DMS53 treated with DMSO at 0.1 percent for 48 hours (cell line): Measurements from ENCODE around the gene ANGPTL2.

Experiments used
- DNase-seq: peaks from one replicate; lab custom pipeline; 2025; ENCODE audit not compliant: unreplicated experiment; lab: John Stamatoyannopoulos, UW

Gene ANGPTL2

DNA sequence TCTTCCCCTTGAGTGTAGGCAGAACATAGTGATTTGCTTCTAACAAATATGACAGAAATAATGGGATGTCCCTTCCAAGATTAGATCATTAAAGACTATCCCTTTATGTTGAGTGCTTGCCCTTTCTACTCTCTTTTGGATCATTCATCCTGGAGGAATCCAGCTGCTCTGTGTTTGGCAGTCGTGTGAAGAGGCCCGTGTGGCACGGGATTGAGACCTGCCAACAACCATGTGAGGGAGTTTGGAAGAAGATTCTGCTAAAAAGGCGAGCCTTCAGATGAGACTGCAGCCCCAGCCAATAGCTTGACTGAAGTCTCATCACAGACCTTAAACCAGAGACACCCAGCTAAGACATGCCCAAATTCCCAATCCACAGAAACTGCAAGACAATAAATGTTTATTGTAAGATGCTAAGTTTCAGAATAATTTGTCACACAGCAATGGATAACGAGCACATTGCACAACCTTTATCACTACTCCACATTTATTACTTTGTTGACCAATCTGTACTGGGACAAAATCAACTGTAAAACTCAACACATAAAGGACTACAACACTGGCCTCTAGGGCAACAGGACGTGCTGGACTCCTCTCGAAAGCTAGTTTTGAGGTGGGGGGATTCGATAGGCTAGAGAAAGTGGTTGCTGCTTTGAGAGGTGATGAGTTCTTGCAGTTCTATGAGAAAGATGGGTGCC is 42.8 kb downstream of the ANGPTL2 start:
- DNase-seq: no peak

DNA sequence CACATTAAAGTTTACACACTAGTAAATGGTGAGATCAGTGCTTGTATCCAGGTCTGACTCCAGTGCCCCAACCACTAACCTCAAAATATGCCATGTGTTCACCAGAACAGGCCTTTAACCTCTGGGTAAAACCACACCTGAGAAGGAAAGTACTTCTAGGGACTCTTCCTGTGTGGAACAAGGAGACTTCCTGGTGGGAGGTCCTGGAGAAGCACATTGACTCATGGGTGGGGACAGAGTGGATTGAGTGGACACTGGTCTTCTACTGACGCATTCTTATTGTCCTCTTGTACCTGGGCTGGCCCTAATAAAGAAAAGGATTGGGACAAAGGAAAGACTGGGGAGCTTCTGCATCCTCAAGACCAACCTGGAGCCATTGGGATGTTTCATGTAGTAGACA is 43.4 kb downstream of the ANGPTL2 start:
- DNase-seq: no peak

DNA sequence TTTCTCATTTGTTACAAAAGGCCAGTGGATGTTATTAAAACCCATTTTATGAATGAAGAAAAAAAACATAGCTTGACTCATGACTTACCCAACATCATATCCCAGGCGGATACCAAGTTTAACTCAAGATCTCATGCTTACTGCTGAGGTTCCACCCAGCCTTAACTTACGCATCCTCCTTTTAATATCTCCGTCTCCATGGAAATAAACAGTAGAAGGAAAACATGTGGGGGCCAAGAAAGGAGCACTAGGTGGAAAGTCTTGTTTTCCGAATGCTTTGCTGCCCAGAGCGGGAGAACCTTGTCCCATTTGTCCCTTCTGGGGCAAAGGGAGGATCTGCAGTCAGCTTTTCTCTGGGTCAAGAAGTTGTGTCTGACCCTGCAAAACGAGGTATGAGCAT is 44.1 kb downstream of the ANGPTL2 start:
- DNase-seq: no peak

DNA sequence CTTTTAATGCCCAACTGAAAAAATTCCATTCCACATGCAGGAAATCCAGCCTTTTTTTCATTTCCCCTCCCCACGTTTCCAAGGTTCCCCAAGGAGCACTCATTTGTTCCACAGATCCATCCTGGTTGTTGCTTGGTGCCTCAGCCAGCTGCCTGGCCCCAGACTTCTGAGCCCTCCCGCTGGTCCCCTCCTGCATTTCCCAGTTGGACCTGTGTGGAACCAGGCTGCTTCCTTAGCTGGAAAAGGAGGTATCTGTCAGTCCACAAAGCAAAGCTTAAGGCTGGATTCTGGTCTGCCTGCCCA is 44.8 kb downstream of the ANGPTL2 start:
- no peak for DNase-seq

DNA sequence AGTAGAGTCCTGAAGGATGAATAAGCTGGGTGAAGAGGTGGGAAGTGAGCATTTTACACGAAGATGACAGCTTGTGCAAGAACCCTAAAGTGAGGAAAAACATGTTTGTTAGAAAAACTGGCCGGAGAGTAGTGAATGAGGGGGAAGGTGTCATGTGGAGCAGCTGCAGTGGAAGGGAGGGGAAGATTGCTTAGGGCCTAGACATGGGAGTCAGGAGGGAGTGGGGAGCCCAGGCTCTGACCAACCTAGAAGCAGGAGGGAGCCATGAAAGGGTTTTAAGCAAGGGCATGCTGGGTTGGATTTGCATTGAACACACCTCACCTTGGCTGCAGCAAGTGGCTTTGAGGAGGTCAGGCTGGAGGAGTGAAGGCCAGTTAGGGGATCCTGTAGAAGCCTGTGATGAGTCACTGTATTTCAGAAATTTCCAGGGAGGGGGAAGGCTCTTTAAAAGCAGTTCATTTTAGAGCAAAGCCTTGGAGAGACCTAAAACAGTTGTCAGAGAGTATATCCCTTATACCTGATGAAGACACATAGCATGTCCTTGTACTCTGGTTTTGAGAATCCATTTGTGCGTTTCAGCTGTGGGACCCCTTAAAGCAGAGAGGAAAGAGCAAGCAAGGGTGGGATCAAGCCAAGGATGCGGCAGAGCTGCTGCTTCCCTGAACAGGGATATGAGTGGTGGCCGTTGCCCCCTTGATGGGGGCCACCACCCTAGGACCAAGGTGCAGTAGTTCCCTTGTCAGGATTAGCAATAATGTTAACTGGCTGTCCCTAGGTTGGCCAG is 45.4 kb downstream of the ANGPTL2 start:
- DNase-seq: no peak

DNA sequence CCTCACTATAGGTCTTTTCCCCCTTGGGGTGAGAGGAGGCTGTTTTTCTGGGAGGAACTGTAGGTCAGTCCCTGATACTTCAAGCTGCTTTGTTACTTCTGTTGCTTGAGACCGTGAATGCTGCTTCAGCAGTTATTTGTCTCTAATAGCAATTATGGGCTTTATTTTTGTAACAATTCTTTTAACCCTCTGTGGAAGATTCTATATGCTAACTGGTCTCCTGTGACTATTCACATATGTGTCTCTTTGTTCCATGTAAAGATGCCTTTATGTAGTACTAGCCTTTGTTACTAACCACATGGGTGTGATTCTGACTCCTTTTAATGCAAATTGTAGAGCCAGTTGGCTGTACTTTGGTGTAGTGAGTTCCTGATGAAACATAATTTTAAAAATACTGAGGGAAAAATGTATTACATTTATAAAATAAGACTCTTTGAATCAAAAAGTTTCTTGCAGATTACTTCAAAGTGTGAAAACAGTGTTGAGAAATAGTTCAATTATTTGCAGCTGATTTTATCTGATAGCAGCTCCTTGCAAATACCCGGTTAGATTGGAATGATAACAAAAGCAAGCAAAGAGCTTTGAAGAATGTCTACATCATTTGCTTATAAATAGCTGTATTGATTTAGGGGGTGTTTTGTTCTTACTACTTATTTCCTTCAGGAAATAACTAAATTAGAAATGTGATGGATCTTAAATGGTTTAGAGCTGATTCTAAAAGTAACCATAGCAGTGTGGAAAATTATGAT is 46.6 kb downstream of the ANGPTL2 start:
- DNase-seq: no peak

DNA sequence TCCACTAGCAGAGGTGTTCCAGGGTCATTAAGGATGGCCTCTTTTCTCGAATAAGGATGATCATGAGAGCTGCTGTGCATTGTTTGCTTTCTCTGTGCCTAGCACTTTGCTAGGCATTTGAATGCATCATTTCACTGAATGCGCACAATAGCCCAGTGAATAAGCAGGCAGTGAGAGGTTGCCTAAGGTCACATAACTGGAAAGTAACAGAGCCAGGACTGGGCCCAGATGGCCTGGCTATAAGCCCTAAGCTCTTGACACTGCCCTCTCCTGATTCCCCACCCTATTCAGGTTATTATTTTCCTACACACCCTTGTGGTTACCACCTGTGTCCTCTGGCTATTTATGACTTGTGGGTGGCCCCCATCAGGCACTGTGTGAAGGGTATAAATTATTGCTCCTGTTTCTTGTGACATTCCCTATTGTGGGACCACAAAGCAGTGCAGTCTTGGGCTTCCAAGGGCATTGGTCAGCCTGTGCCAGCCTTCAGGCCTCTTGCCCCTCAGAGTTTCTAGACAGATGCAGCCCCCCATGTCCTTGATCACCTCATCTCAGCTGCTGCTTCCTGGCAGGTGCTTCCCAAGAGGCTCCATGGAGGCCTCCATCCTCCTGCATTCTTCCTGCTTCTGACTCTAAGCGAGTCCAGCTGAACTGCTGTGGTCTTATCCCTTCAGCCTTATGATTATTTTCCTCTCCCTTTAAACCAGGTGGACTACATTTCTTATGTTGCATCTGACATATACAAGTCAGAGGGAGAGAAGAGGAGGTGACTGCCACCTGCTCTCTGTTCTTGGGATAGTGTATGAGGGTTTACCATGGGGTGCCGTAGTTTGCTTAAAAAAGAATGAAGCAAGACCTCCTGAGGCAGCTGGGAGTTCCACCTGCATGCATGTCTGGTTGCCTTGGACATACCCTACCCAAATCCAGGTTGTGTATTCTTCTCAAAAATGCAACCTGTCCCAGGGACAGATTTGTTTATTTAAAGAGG is 47.6 kb downstream of the ANGPTL2 start:
- DNase-seq: no peak

DNA sequence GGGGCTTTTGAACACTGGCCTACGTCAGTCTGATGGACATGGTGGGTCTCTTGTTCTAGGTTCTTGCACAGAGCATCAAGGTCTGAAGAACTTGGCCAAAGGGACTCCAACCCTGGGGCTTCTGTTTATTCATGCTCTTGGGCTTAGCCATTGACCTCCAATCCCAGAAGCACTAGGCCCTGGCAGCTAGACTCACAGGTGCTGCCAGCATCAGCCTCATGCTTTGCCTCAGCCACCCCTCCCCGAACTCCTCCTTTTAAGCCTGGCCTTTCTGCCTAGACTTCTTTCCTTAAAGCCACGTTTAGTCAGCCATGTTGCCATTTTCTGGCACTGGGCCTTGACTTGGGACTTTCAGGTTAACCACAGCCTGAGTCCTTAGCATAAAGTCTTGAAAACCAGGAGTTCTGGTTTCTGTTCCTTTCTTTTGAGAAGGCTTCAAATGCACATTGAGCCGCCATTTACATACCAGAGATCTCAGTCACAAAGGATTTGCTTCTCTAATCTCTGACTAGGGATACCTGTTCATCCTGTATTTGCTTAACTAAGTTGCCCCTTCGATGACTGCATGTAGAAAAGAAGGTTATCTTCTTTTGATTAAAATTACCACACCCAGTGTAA is 54.7 kb downstream of the ANGPTL2 start:
- DNase-seq: no peak

DNA sequence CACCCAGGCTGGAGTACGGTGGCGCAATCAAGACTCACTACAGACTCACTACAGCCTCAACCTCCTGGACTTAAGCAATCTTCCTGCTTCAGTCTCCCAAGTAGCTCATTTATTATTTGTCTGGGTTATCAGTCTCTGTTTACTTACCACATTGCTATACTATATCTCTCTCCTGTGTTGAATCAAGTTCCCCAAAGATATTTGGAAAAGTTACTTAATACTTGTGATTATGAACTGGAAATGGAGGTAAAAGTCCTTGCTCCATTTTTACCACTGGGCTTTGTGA is 55.6 kb downstream of the ANGPTL2 start:
- DNase-seq: no peak

DNA sequence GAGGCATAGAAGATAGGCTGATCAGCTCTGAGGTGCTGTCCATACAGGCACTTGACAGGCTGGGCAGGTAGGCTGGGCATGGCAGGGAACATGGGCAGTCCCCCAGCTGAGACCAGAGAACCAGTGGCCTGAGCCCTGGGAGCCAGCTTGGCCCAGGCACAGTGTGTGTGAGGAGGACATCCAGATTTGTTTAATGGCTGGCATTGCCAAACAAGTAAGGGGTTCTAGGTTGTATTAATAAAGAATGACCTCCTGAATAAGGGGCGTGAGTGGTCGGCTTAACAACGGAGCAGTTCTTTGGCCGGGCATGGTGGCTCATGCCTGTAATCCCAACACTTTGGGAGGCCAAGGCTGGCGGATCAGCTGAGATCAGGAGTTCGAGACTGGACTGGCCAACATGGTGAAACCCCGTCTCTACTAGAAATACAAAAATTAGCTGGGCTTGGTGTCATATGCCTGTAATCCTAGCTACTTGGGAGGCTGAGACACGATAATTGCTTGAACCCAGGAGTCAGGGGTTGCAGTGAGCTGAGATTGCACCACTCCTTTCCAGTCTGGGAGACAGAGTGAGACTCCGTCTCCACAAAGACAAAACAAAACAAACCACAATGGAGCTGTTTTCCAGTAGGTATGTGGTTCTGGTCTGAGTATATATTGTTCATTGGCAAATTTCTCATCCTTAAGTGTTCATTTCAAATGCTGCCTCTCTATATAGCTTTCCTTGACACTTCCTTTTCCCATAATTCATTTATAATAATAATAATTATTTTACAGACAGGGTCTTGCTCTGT is 56.2 kb downstream of the ANGPTL2 start:
- no peak for DNase-seq

DNA sequence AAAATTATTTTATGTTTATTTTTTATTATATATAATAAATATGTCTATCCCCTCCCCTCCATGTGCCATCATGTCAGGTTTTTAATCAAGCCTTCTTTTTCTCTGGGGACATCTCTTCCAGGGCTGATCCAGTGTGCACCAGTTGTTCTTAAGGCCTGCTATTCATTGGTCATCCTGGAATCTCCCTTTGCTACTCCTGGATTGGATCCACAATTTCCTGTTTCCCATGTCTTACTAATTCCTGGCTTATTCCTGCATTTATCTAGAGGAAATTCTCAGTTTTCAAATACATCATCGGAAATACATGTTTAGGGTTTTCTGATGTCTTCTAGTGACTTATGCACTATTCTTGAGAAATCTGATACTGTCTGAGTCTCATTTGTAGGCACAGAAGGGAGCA is 56.8 kb downstream of the ANGPTL2 start:
- DNase-seq: no peak

DNA sequence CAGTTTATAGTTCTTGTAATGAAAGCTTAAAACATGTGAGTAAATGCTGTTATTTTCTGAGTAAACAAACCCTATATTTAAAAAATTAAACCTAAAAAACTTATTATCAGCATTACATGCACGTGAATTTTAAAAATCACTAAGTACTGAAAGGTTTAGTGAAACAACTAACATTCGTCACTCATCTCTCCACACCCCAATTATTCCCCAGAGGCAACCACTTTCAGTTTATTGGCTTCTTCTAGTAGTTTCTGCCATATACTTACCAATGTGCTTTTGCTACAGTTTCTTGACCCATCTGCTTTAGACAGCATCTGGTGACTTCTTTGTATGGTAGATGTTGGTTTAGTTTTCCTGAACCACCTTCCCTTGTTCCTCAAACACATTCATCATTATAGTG is 58.1 kb downstream of the ANGPTL2 start:
- DNase-seq: no peak

DNA sequence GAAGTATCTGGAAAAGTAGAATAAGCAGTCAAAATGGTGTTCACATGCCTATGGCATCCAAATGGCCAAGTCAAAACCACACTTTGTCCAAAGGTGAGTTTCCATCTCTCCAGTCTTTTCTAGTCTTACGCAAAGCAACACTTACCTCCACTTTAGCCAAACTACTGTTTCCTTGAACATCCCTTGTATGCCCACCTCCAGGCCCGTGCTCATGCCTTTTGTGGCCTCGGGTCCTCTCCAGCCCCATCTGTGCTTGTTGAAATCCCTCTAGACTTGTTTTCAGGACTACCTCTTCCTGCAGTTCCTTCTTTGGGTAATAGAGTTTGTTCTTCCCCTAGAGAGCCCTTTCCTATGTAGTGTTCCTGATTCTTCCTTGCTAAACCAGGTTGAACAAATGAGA is 61.0 kb downstream of the ANGPTL2 start:
- no peak for DNase-seq

DNA sequence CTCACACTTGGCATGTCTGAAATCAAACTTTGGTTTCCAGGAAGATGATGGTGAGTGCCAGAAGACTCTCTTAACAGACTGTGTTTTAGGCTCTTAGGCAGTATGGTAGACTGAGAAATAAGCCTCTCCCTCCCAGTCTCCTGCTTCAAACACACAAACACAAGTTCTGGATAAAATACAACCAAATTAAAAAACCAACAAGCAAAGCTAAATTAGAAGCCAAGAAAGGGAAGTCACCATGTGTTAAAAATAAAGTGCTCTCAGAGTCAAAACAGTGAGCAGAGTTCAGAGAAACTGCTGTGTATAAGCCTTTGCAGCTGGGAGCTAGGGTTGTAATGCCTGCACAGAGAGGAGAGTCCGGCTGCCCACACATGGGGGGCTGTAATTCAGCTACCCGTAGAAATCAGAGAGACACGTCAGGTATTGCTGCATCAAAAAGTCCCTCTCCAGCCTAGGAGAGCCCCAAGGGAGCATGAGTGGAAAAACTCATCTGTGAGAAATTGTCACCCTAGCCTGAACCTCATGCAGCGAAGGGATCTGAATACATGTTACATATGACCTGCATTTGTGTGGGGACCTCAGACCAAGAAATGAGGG is 62.6 kb downstream of the ANGPTL2 start:
- no peak for DNase-seq

DNA sequence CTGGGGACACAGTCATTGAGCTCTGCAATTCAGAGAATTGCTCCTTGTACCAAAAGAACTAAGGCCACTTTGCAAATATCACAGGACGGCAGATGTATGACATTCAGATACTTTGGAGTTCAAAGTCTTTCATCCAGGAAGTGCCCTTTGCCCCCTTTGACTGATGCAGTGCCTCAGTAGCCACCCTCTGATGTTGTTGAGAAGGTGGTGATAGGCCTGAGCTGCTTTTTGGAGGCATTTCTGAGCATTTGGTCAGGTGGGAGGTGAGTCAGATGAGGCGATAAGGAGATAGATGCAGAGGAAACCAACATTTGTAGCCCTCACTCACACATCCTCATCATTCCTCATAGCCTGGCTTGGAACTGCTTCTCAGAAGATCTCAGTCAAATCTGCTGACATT is 63.4 kb downstream of the ANGPTL2 start:
- DNase-seq: no peak

DNA sequence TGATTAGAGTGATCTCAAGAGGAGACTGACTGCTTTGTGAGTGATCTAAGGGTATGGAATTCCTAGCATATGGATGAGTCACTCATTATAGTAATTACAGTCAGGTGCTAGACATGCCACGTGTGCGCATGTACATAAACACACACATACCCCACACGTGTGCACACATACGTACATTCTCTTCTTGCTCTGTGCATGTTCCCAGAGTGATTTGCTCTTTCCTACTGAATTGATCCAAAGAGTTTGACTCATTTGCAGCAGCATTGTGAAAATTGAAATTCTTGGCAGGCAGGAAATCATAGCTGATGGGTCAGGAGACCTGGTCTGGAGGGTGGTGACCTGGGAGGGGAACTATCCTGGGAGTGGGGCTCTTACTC is 63.8 kb downstream of the ANGPTL2 start:
- DNase-seq: no peak

DNA sequence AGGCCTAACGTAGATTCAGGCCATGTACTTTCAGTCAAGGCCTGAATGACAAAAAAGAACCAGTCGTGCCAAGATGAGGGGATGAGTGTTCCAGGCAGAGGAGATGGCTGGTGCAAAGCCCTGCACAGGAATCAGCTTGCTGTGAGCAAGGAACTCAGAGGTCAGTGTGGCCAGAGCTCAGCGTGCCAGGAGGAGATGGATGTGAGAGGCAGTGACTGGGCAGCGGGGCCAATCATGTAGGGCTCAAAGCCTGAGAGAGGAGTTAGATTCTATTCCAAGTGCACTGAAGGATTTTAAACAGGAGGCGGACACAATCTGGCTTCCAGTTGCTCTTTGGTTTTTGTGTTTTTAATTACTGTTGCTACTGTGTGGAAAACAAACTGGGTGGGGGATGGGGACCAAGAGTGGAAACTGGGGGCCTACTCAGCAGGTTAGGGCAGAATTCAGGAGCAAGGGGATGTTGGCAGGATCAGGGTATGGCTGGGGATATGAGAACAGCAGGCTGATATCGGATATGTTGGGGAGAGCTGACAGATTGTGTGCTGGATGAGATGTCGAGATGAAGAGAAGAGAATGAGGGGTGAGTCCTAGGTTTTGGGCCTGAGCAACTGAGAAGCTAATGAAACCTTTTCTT is 64.3 kb downstream of the ANGPTL2 start:
- no peak for DNase-seq

DNA sequence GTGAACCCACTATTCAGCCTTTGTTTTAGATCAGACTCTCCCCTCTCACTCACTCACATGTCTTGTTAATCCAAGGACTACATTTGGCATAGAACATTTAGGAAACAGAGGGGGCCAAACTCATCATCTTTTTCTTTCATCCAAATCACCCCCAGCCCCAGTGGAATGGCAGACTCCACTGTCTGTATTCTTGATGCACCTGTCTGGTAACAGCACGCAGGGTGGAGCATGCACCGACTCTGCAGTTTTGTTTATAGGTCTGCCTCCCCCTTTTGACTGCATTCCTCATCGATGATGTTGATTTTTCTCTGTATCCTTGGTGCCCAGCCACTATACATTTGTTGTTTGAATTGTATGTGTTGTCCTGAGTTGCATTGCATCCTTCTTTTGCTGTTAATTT is 66.0 kb downstream of the ANGPTL2 start:
- no peak for DNase-seq

DNA sequence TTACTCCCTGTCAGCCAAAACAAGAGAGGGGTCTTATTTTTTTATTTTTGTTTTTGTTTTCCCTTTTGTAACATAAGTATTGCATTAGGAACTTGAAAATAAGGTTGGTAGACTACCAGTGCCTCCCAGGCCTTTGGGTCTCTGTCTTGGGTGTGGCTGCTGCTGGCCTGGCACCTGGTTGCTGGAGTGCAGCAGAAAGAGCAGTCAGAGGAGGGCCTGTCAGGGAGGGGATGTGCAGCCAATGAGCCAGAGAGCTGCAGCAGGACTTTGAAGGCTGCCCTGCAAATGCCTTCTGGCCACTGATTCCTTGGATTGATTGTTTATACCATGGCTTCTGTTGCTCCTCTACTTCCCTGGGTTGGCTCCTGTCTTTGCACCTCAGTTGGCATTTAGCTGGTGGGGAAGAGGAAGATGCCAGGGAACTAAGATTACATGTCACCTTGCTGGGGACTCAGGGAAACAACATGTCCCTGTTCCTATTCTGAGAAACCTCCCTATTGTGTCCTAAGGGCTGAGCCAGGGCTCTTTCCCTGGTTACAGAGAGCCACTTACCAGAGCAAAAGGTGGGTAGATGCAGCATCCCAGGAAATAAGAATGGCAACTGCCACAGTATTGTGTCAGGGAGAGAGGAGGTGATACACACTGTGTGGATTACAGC is 66.6 kb downstream of the ANGPTL2 start:
- no peak for DNase-seq
